Right renal pelvis (tissue), 4 donors: ENCODE results near the gene RASGRP3. TPM values are rescaled to one million over a fixed set of nuclear protein-coding genes. Genes with fewer than 3 reads are reported as not detected.
"Not testable (repeated sequence)": the region's sequence is repeated elsewhere in the genome, so short reads cannot be mapped to it uniquely, and the experiment has no call there.

Source experiments
- DNase-seq, 4 donors: peaks; one replicate each; pipeline ENCODE4 v3.0.0-alpha.2; 2013; ENCODE audit warnings: low read depth in 4 of 4, low spot score in 3 of 4, missing footprints in 1 of 4
- polyA plus RNA-seq, 4 donors: library from polyadenylated mRNA; unstranded; fragments of 120-200 nt; gene quantifications; one replicate each; pipeline ENCODE4 v1.2.1, GENCODE V29; 2013; ENCODE audit not compliant: insufficient read length in 4 of 4

Gene RASGRP3
- polyA plus RNA-seq, 4 donors = 17.1 to 27.1 (median 22.9) TPM

DNA sequence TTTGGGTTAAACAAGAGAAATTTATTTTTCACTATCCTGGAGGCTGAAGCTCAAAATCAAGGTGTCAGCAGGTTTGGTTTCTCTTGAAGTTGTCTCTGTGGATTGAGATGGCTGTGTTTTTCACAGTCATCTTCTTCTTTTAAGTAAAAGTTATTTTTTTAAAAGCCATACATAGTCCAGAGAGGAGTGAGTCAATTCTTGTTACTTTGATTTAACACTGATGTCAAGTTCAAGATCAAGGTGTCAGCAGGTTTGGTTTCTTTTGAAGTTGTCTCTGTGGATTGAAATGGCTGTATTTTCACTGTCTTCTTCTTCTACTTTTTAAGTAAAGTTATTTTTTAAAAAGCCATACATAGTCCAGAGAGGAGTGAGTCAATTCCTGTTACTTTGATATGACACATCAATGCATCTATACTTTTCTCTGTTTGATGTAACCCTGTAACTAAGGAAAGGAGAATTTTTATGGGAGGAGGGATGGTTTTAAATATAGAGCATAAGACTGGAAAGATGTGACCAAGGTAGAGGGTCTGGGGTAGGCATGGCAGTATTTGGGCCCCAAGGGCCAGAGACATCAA is 22.5 kb upstream of the RASGRP3 start:
- no peak for DNase-seq

DNA sequence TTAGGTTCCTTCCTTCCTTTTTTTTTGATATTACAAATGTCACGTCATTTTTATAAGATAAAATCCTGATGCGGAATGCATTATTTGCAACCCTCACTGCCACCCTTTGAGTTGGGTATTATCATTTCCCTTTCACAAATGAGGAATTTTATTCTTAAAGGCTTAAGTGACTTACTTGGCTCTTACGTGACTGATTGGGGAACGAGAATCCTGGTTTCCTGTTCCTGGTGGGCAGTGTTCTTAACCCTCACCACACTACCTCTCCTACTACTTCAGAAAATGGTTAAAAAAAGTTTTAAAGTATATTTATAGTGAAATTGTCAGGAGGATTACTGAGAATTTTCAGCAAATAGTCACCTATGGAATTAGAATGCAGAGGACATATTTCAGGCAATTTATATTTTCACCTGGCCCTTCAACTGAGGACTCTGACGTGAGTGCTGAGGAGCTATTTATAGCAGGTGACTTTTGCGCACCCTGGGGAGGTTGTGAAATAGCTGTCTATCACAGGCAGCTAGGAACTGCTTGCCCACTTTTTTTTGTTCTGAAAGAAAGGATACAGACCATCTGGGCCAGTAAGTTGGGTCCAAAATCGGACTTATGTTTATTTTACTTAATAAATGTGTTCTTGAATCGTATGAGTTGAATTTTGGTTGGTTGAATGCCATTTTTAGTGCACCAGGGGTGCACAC is 18.7 kb upstream of the RASGRP3 start:
- no peak for DNase-seq

DNA sequence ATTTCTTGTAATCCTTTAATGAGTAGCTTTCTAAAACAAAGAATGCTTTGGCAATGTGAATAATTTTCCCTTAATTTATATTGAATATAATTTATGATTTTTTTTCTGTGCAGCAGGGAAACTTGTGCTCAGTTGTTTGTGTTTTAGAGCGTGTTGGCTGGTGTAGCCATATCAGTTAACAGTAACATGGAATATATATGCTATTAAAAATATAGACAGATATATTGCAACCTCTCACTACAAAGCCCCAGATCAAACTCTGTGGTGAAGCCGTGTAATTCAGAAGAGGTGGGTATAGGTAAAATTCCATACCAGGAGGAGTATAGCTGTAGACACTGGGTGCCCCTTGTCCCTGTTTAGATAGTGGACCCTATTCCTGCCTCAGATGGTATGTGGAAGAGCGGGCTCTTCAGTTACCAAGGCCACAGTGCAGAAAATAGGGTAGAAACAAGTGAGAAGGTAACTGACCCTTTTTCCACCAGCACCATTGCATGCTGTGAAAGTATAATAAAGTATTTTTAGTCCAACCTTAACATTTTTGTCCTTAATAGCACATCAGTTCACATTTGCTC is 18.1 kb upstream of the RASGRP3 start:
- DNase-seq = no peak

DNA sequence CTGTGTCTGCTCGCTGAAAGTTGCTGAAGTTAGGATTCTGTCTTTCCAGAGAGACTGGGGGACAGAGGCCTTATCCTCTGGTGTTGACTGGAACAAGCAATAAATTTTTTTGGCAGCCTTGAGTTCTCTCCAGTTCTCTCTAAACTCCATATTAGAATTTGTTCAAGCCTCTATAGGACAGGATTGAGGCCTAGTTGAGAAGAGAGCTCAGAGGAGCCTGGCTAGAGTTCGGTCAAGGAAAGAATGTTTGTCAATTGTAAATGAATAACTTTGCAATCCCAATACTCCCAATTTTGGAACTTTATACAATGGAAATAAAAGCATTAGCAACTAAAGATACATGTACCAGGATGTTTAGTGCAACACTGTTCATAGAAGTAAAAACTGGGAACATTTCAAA is 16.7 kb upstream of the RASGRP3 start:
- no peak for DNase-seq

DNA sequence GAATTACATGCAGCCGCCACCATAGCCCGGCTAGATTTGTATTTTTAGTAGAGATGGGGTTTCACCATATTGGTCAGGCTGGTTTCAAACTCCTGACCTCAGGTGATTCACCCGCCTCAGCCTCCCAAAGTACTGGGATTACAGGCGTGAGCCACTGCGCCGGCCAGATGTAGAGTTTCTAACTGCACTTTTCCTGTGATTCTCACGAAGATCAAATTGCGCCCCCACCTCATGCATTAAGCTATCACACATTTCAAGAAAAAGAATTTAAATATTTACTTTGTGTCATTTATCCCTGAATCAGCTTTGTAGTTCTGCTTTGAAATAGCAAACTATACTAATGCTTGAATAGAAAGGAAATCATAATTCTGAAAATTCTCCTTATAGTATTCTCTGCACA is 13.9 kb upstream of the RASGRP3 start:
- DNase-seq = not testable (repeated sequence)

DNA sequence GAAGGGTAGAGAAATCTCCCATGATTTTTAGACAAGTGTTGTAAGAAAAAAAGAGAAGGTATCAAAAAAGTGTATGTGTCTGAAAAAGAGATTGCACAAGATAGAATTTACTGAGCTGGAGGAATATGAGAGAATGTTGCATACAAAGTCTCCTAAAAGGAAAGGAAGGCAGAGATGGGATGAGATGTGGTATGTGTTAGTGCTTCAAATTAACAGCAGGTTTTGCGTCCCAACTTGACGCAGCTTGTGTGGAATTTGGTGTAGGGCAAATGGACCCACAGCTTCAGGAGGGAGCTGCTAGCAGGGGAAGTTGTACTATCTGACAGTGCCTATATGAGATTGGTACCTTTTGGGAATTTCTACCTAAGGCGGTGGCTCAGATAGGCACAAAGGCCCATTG is 9.0 kb upstream of the RASGRP3 start:
- no peak for DNase-seq

DNA sequence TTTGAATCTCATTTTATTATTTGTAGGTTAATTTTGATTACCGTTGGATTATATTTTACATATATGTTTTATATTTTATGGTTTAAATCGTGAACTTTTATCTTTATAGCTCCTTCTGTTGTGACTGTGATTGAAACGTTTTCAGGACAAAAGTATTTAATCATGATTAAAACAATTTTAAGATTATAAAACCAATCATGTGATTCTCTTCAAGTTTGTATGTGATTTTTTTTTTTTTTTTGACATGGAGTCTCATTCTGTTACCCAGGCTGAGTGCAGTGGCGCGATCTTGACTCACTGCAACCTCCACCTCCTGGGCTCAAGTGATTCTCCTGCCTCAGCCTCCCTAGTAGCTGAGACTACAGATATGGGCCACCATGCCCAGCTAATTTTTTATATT is 7.2 kb upstream of the RASGRP3 start:
- no peak for DNase-seq

DNA sequence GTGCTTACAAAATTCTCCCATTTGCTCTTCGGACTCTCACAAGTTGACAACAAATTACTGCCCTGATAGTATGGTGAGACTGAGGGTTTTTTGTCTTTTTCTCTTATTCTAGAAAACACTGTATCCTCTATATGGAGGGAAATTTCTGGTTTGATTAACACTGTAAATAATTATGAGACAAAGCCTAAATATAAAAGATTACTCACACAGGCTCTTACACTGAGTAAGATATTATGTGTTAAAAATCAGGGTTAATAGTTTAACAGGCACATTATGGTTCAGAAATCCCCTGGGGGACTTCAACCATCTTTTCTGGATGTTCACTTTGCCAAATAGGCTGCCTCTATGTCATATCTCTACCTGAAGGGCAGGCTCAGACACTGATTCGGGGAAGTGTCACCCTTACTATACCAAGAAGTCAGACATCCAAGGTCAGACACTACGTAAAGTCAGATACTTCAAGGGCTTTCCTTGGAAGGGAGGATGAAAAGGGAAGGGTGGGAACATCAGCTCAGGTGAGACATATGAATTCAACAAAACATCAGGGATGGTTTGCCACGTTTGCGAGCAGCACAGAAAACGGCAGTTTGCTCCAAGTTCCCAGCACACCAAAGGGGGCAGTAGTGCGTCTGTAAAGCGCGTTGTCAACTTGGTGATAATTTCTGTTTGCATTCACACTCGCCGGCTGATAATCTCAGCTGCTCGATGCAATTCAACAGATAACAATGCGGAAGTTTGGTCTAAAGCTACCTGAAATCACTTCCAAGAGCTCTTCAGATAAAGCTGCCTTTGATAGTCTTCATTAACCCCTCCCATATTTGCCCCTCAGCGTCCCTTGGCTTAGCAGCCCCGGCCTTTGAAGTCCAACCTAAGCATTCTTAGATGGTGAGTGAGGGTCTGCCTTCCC is 972 bp upstream of the RASGRP3 start:
- peak; percentile 67 to 78 (median 75) for DNase-seq

DNA sequence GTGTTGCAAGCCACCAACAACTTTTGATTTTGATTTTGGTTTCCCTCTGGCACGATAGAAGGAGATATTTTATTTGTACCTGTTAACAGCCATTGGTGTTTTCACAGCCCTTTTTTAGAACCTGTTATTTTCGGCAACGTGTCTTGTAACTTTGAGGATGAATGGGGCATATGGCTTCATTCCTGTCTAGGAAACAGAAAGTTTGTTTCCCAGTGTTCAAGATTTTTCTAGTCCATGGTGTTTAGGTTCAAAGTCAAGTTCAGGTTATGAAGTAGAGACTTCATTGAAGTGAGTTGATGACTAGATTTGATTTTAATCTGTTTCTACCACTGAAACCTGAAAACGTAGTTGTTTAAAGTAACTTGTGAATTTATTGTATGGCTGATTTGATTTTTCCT is 343 bp downstream of the RASGRP3 start:
- no peak for DNase-seq

DNA sequence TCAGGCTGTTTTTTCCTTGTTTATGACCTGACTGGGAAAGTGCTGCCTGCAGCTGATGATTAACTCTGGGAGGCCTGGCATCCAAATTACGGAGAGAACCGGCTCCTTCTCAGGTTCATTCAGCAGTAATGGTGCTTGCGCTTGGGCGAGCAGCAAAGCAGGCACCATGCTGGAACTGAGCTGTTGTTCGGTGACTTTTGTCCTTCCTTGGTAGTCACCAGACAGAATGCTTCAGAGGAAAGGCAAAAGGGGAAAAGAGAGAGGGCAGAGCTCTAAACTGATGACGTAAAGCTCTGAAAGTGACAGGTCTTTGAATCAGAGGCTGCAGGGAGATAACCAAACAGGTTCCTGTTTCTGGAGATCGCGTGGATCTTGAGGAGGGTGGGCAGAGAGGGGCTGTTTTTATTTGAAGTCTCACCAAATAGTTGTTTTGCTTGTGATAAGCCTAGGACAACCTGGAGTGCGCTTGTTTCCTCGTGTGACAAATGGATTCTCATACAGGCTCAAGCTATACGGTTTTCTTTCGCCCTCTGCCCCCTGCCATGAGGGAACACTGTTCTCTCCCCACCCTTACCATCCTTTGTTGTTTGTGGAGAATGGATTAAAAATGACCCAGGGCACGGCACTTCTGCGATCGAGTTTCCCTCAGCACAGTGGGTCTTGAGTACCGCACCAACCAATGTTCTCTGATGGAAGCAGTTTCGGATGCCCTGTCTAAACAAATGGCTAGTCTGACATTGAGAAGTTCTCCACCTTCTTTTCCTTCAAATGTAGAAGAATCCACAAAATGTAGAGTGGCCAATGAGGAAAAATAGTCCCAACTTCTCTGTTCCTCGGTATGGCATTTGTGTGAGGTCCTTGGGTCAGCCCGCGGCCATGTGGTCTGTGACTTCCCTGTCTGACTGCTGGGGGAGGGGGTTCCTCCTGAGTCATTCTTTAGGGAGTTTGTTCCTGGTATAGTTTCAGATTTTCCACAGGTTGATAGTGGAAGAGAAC is 1.3 kb downstream of the RASGRP3 start:
- peak in 1 of 4 donors; percentile 57 for DNase-seq

DNA sequence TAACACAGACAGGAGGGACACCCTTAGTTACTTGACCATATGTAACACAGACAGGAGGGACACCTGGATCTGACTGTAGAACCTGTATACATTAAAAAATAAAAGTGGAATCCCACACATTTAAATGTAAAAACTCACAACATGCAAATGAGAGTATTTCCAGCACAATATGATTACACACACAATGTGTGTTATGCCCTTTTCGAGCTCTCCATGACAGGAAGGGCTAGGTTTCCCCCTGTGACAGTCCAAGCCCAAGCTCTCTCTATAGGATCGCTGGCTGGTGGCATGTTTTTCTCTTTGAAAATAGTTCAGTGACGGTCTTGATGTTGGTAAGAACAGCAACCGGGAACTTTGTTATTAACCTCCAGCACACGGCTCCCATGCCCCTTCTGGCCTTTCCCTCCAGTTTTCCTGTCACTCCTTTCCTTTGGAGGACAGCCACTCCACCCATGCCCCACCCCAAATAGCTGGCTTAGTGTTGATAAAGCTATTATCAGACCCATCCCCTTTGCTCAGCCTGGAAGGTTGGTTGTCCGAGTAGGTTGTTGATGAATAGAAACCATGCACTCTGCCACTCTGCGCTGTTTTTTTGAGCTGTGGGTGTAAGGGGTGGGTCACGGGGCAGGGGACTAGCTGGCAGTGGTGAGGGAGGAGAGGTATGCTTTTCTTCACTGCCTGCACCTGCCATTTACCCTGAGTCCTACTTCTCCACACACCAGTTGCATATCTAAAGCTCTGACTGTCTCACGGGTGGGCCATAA is 2.7 kb downstream of the RASGRP3 start:
- DNase-seq = no peak

DNA sequence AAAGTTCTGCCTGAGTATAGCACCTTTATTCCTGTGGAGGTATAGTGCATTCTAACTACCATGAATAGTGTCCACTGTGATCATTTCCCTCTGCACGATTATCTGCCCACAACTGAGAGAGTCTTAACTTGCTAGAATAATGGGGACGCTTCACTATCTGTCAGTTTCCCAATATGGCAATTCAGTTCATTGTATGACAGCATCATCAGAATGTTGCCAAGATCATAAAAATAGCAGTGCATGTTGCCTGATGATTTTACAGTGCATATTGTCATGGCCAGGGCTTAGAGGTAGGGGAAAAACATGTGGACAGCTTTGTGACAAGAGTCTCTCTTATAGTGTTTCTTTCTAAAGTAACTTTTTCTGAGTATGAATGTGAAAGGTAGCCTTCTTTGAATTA is 6.1 kb downstream of the RASGRP3 start:
- no peak for DNase-seq

DNA sequence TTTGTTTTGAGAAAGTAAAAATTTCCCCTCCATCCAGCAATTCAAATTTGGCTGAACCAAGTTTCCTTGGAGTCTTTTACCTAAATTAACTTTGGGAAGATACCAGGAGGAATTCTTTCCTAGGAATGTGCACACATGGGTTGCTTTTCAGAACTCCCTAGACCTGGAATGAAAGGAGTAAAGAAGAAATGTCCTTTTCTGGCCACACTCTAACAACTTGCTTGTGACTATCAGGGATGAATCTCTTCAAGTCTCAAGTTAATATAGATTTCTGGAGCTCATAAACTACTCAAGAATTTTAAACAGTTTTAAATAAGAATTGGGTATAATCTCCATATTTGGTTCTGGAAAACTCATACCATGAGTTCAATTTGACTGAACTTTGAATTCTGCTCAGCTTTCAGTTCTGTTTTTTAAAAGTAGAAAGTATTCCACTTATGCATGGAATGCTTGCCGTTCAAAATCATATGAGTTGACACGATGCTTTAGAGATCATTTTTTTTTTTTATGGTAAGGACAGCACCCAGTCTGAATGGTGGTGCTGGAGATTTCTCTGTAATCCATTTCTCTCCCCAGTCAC is 7.7 kb downstream of the RASGRP3 start:
- no peak for DNase-seq

DNA sequence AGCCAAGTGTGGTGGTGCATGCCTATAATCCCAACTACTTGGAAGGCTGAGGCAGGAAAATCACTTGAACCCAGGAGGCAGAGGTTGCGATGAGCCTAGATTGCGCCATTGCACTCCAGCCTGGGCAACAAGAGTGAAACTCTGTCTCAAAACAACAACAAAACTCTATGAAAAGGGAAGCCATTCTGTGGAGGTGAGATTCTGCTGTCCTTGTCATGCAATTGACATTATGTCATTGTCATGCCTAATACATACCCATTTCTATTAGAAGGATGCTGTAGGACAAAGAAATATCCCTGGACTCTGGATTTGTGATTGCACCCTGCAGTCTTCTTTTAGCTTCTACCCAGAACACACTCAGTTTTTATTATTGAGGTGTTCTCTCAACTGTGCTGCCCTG is 8.6 kb downstream of the RASGRP3 start:
- no peak for DNase-seq

DNA sequence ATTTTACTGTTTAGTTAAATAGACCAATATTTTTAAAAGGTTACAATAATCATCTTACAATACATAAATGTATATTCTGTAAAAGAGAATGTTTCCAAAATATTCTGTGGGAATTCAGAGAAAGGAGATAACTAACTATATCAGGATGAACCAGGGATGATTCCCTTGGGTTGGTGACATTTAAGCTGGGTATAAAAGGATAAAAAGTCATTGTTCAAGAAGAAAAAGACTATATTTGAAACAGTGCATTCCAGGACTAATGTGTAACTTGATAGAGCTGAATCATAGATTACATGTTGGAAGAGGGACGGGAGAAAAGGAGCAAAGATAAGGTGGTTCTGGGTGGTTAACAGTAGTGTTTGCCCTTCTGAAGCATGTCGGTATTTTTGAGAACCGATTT is 10.1 kb downstream of the RASGRP3 start:
- DNase-seq = no peak

DNA sequence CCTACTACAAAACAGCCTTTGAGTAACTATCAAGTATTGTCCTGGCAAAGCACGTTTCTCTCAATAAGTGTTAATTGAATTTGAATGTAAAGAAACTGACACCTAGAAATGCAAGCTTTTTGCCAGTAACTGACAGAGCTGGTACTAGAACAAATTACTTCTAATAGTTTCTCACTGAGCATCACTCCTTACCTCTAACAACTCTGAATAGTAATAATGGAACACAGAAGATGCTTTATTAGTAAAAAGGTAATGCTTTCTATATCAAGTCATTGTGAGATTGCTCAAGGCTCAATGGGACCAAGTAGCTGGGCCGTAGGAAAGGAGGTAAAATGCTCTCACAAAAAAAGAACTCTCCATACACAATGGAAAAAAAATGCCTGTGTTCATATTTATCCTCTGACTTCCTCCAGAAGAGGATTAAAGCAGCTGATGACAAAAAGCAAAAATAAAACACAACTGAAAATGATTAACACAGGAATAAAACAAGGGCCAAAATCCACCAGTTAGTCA is 11.8 kb downstream of the RASGRP3 start:
- no peak for DNase-seq

DNA sequence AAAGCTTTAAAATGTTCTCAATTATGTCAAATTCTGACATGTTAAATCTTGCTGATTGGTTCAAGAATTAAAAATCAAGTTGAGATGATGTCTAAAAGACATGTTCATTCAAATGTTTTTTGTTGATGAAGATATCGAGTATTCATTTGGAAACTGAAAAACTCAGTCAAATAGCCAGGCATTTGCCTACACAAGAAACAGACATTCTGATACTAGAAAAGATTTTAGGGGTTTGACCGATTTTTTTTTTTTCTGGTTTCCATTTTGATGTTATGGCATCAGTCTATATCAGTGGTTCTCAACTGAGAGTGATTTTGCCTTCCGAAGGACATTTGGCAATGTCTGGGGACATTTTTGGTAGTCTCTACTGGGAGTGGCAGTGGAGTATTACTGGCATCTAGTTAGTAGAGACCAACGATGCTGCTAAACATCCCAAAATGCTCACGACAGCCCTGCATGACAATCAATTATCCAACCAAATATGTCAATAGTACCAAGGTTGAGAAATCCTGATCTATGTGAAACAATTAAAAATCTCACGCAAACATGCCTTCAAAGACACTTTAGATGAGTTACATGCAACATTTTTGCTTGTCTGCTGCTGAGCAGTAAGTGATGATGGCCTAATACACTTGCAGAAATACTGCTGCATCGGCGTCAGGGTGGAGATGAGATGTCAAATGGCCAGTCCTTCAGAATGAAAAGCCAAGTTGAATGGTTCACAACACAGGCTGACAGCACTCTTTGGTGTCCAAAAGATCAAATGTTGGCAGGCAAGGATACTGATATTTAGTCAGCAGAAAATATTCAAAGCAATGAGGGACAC is 12.5 kb downstream of the RASGRP3 start:
- DNase-seq = no peak
